ENCODE data around the gene OR4S2. TPM values are rescaled to one million over a fixed set of nuclear protein-coding genes. Genes with fewer than 3 reads are reported as not detected.

The OR4S2 gene
- total RNA-seq, 1 donor from 2014 or later = not detected

- no peaks in the 10 kb centered on the region for H3K4me1 ChIP-seq (ENCODE audit: control insufficient read depth in 3 of 3, insufficient read depth in 3 of 3, low read length in 3 of 3)
- no peak overlapping the region for H3K27ac ChIP-seq (ENCODE audit: low read depth, low read length)
- H3K9me3 ChIP-seq (ENCODE audit: control insufficient read depth in 3 of 3, low read length in 3 of 3) = no peaks in the 10 kb centered on the region
- no peak overlapping the region for H3K4me3 ChIP-seq (ENCODE audit: low read length in 3 of 3)
- no peaks in the 10 kb centered on the region for H3K36me3 ChIP-seq (ENCODE audit: control insufficient read depth in 3 of 3, insufficient read depth in 3 of 3, low read length in 3 of 3)
- no peak overlapping the region for H3K9ac ChIP-seq (ENCODE audit: low read depth in 1 of 3, low read length in 3 of 3)
- no peaks in the 10 kb centered on the region for H3K27me3 ChIP-seq (ENCODE audit: control insufficient read depth in 3 of 3, insufficient read depth in 3 of 3, low read length in 3 of 3)
Observed at GRCh38 chr11:55673860-55674259, 25.7 kb downstream of the OR4S2 start.

GRCh38 chr11:55697817-55698216 lies 49.7 kb downstream of the OR4S2 start:
- Histone ChIP-seq H3K4me1 (ENCODE audit: control insufficient read depth in 3 of 3, insufficient read depth in 3 of 3, low read length in 3 of 3) (no peaks in the 10 kb centered on the region), H3K9me3 (ENCODE audit: control insufficient read depth in 3 of 3, low read length in 3 of 3) (peaks cover 0 to 9% (median 0%) of the 10 kb centered on the region in 3 donors), H3K36me3 (ENCODE audit: control insufficient read depth in 3 of 3, insufficient read depth in 3 of 3, low read length in 3 of 3) (no peaks in the 10 kb centered on the region), H3K4me3 (ENCODE audit: low read length in 3 of 3) (no peak overlapping the region), H3K27me3 (ENCODE audit: control insufficient read depth in 3 of 3, insufficient read depth in 3 of 3, low read length in 3 of 3) (no peaks in the 10 kb centered on the region), H3K9ac (ENCODE audit: low read depth in 1 of 3, low read length in 3 of 3) (no peak overlapping the region), H3K27ac (ENCODE audit: low read depth, low read length) (no peak overlapping the region)

DNA sequence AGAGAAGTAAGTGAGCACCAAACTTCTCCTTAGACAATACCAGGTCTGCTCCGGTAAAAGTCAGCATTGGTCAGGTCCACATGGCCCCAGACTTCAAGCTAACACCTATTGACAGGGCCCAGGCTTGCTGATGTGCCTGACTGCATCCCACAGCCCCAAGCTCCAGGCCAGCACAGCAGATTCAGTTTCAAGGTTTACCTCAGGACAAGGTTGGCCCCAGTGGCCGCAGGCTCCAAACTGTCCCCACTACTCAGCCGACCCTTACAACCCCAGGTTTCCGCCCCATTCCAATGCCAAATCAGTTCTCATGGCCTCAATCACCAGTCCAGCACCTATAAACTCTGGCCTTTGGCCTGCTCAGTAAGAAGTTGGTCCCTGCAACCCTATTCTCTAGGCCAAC lies 53.3 kb downstream of the OR4S2 start:
- H3K27ac ChIP-seq (ENCODE audit: low read depth, low read length) = no peak overlapping the region
- no peaks in the 10 kb centered on the region for H3K4me1 ChIP-seq (ENCODE audit: control insufficient read depth in 3 of 3, insufficient read depth in 3 of 3, low read length in 3 of 3)
- no peak overlapping the region for H3K9ac ChIP-seq (ENCODE audit: low read depth in 1 of 3, low read length in 3 of 3)
- no peaks in the 10 kb centered on the region for H3K36me3 ChIP-seq (ENCODE audit: control insufficient read depth in 3 of 3, insufficient read depth in 3 of 3, low read length in 3 of 3)
- no peak overlapping the region for H3K4me3 ChIP-seq (ENCODE audit: low read length in 3 of 3)
- H3K27me3 ChIP-seq (ENCODE audit: control insufficient read depth in 3 of 3, insufficient read depth in 3 of 3, low read length in 3 of 3) = no peaks in the 10 kb centered on the region
- H3K9me3 ChIP-seq (ENCODE audit: control insufficient read depth in 3 of 3, low read length in 3 of 3) = peaks cover 0 to 9% (median 0%) of the 10 kb centered on the region in 3 donors

Other genes starting within 250 kb of the OR4S2 start
- gene OR4C15, start 93.9 kb upstream of the OR4S2 start, total RNA-seq = not detected
- gene OR4C16, start 76.2 kb upstream of the OR4S2 start, total RNA-seq = not detected
- not detected for gene OR4C11, start 40.7 kb upstream of the OR4S2 start, total RNA-seq
- not detected for gene OR4P4, start 13.2 kb upstream of the OR4S2 start, total RNA-seq
- not detected for gene OR4C6, start 13.9 kb downstream of the OR4S2 start, total RNA-seq
- gene OR5D13, start 125.1 kb downstream of the OR4S2 start, total RNA-seq = not detected
- gene OR5D14, start 147.2 kb downstream of the OR4S2 start, total RNA-seq = not detected
- not detected for gene OR5L1, start 163.0 kb downstream of the OR4S2 start, total RNA-seq
- not detected for gene OR5D18, start 171.3 kb downstream of the OR4S2 start, total RNA-seq
- gene OR5L2, start 178.9 kb downstream of the OR4S2 start, total RNA-seq = not detected
- gene OR5D16, start 190.4 kb downstream of the OR4S2 start, total RNA-seq = not detected
- not detected for gene TRIM51, start 235.0 kb downstream of the OR4S2 start, total RNA-seq